ENCODE data around the gene PTPRG. TPM values are rescaled to one million over a fixed set of nuclear protein-coding genes. Genes with fewer than 3 reads are reported as not detected.

The PTPRG gene
- total and polyA plus RNA-seq, 2 experiments from 2014 or later = 15.2 to 45.7 TPM

DNA sequence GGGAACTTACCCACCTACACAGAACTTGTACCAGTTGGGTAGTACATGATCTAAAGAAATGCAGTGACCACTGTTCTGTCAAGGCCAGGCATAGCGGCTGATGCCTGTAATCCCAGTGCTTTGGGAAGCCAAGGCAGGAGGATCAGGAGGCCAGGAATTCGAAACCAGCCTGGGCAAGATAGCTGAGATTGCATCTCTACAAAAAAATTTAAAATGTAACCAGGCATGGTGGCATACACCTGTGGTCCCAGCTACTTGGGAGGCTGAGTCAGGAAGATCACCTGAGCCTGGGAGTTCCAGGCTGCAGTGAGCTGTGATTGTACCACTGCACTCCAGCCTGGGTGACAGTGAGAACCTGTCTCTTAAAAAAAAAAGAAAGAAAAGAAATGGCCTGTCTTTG is 491.0 kb downstream of the PTPRG start:
- no peak for DNase-seq (ENCODE audit: low read depth in 1 of 2, low spot score in 1 of 2)
- TF ChIP-seq, protein P1, sequence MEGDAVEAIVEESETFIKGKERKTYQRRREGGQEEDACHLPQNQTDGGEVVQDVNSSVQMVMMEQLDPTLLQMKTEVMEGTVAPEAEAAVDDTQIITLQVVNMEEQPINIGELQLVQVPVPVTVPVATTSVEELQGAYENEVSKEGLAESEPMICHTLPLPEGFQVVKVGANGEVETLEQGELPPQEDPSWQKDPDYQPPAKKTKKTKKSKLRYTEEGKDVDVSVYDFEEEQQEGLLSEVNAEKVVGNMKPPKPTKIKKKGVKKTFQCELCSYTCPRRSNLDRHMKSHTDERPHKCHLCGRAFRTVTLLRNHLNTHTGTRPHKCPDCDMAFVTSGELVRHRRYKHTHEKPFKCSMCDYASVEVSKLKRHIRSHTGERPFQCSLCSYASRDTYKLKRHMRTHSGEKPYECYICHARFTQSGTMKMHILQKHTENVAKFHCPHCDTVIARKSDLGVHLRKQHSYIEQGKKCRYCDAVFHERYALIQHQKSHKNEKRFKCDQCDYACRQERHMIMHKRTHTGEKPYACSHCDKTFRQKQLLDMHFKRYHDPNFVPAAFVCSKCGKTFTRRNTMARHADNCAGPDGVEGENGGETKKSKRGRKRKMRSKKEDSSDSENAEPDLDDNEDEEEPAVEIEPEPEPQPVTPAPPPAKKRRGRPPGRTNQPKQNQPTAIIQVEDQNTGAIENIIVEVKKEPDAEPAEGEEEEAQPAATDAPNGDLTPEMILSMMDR (IDR thresholded peaks at IDR 0.05; ENCODE audit: low read depth, low read length) = no peak
- Histone ChIP-seq H3K9me3 (ENCODE audit: low read depth) (no peaks in the 10 kb centered on the region), H3K27me3 (no peaks in the 10 kb centered on the region), H3K4me3 (no peak overlapping the region), H3K4me1 (ENCODE audit: low read depth) (peaks cover 12% of the 10 kb centered on the region), H3K27ac (no peak overlapping the region), H3K36me3 (no peaks in the 10 kb centered on the region)

DNA sequence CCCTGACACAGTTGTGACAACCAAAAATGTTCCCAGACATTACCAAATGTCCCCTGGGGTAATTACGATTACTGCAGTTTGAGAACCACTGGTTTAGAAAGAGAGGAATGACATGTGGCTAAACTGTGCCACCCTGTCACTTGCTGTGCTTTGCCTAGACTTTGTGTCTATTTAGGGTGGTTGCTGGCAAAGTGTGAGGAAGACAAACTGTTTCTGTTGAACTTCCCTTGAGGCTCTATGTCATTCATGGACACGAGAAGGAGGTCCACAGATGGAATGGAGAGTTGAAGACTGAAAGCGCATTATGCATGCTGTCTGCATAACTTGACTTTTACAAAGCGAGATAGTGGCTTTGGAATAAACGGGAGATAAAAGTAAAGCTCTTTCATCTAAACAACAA is 495.3 kb downstream of the PTPRG start:
- Histone ChIP-seq H3K4me3 (no peak overlapping the region), H3K4me1 (ENCODE audit: low read depth) (no peaks in the 10 kb centered on the region), H3K9me3 (ENCODE audit: low read depth) (no peaks in the 10 kb centered on the region), H3K27ac (no peak overlapping the region), H3K36me3 (no peaks in the 10 kb centered on the region), H3K27me3 (no peaks in the 10 kb centered on the region)
- DNase-seq (ENCODE audit: low read depth in 1 of 2, low spot score in 1 of 2) = no peak
- TF ChIP-seq, protein P1 (IDR thresholded peaks at IDR 0.05; ENCODE audit: low read depth, low read length) = no peak

DNA sequence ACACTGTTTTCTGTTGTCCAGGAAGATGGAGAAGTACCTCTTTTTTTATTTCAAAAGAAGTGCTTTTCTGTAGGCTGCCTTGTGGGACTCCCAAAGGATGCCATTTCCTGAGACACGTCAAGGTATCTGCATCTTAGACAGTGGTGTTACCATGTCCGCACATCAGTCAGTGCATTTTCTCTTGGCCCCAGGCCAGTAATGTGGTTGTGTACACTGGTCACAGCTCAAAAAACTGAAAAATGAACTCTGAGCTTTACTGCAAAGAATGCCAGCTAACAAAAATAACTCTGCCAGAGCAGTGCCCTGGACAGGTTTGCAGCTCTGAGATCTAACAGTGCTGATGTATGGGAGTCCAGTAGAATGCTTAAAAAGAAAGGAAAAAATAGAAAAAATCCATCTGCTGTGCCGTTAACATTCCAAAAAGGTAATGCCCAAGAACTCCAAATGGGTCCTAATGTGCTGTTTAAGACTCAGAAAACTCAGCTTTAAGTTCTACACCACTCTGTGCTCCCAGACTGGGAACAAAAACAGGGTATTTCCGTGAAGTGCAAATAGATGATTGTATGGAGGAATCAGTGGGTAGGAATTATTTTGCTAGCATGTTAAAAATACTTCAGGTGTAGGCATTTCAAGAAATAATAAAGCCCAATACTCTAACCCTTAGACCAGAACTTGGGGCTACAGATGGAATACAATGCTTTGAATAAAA is 496.1 kb downstream of the PTPRG start:
- Histone ChIP-seq H3K36me3 (no peaks in the 10 kb centered on the region), H3K4me1 (ENCODE audit: low read depth) (no peaks in the 10 kb centered on the region), H3K4me3 (no peak overlapping the region), H3K9me3 (ENCODE audit: low read depth) (no peaks in the 10 kb centered on the region), H3K27me3 (no peaks in the 10 kb centered on the region), H3K27ac (no peak overlapping the region)
- peak in 1 of 2 donors; percentile 3 for DNase-seq (ENCODE audit: low read depth in 1 of 2, low spot score in 1 of 2)
- TF ChIP-seq, protein P1 (IDR thresholded peaks at IDR 0.05; ENCODE audit: low read depth, low read length) = no peak

DNA sequence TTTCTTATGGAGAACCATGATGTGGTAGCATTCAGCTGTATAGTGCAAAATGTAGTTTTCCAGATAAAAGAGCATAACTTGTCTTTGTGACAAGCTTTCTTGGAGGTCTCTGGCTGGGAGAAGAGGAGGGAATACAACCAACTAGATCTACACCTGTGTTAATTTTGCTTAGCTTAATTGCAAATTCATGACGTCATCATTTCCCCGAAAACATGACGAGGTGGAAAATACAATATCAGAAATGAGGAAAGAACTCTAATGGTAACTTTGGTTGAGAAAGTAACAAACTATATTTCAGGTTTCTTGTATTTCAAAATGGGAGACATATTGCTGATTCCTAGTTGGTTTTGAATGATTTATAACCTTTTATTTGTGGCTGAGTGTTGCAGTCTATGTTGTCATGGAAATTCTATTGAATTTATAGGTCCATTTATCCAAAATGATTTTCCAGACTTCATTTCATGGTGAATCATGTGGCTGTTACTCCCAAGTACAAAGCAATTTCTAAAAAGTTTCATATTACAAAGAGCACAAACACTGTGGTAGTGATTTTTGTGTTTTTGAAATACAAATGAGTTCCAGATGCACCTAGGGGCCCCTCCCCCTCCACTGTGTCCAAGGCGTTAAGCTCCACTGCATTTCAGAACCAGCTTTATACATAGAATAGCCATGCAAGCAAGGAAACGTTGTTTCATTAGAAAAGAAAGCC is 504.8 kb downstream of the PTPRG start:
- H3K4me3 ChIP-seq = no peak overlapping the region
- no peaks in the 10 kb centered on the region for H3K36me3 ChIP-seq
- TF ChIP-seq, protein P1 (IDR thresholded peaks at IDR 0.05; ENCODE audit: low read depth, low read length) = no peak
- no peak overlapping the region for H3K27ac ChIP-seq
- H3K9me3 ChIP-seq (ENCODE audit: low read depth) = no peaks in the 10 kb centered on the region
- DNase-seq (ENCODE audit: low read depth in 1 of 2, low spot score in 1 of 2) = no peak
- H3K27me3 ChIP-seq = no peaks in the 10 kb centered on the region
- H3K4me1 ChIP-seq (ENCODE audit: low read depth) = peaks cover 10% of the 10 kb centered on the region

DNA sequence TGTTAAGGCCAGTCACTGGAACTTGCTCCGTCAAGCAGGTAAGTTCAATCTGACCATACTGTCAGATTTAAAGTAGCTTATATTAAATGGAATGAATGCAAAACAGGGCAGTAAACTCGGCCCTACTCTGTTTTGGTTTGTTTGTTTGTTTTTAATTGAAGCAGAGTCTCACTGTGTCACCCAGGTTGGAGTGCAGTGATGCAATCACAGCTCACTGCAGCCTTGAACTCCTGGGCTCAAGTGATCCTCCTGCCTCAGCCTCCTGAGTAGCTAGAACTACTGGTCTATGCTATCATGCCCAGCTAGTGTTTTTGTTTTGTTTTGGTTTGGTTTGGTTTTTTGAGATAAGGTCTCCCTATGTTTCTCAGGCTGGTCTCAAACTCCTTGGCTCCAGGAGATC is 507.0 kb downstream of the PTPRG start:
- Histone ChIP-seq H3K4me3 (no peak overlapping the region), H3K36me3 (no peaks in the 10 kb centered on the region), H3K27ac (no peak overlapping the region), H3K27me3 (no peaks in the 10 kb centered on the region), H3K4me1 (ENCODE audit: low read depth) (peaks cover 12% of the 10 kb centered on the region), H3K9me3 (ENCODE audit: low read depth) (no peaks in the 10 kb centered on the region)
- no peak for DNase-seq (ENCODE audit: low read depth in 1 of 2, low spot score in 1 of 2)
- TF ChIP-seq, protein P1 (IDR thresholded peaks at IDR 0.05; ENCODE audit: low read depth, low read length) = no peak
